Measurements from ENCODE around the gene PTCRA. TPM values are rescaled to one million over a fixed set of nuclear protein-coding genes. Genes with fewer than 3 reads are reported as not detected.

PTCRA gene
- total and polyA plus RNA-seq, 3 donors from 2014 or later, result 0.56 TPM; not detected in 2

- H3K36me3 ChIP-seq (ENCODE audit: low read depth, missing control alignments), result no peaks in the 10 kb centered on the region
- DNase-seq, result no peak
- H3K27me3 ChIP-seq, result no peaks in the 10 kb centered on the region
- intact Hi-C loops (cut with DNase I; ENCODE audit: low total_unique reads), result no loop called here
- no peak overlapping the region for H3K4me3 ChIP-seq
- no peaks in the 10 kb centered on the region for H3K9me3 ChIP-seq
- 85 to 94% methylated on average over 7 of the region's 7 CpGs for WGBS, 2 donors
- H3K4me1 ChIP-seq, result peaks cover 18% of the 10 kb centered on the region
- H3K27ac ChIP-seq, result no peak overlapping the region
- TF ChIP-seq, protein P1, sequence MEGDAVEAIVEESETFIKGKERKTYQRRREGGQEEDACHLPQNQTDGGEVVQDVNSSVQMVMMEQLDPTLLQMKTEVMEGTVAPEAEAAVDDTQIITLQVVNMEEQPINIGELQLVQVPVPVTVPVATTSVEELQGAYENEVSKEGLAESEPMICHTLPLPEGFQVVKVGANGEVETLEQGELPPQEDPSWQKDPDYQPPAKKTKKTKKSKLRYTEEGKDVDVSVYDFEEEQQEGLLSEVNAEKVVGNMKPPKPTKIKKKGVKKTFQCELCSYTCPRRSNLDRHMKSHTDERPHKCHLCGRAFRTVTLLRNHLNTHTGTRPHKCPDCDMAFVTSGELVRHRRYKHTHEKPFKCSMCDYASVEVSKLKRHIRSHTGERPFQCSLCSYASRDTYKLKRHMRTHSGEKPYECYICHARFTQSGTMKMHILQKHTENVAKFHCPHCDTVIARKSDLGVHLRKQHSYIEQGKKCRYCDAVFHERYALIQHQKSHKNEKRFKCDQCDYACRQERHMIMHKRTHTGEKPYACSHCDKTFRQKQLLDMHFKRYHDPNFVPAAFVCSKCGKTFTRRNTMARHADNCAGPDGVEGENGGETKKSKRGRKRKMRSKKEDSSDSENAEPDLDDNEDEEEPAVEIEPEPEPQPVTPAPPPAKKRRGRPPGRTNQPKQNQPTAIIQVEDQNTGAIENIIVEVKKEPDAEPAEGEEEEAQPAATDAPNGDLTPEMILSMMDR (IDR thresholded peaks at IDR 0.05), result no peak
- TF ChIP-seq POLR2A (IDR thresholded peaks at IDR 0.05), result no peak
Observed at GRCh38 chr6:42935322-42935721, 19.5 kb downstream of the PTCRA start.

- H3K4me1 ChIP-seq, result peaks cover 7% of the 10 kb centered on the region
- H3K4me3 ChIP-seq, result no peak overlapping the region
- no peak overlapping the region for H3K27ac ChIP-seq
- no peaks in the 10 kb centered on the region for H3K36me3 ChIP-seq (ENCODE audit: low read depth, missing control alignments)
- TF ChIP-seq POLR2A (IDR thresholded peaks at IDR 0.05), result no peak
- TF ChIP-seq, protein P1 (IDR thresholded peaks at IDR 0.05), result no peak
- intact Hi-C loops (cut with DNase I; ENCODE audit: low total_unique reads), result no loop called here
- WGBS, 2 donors, result 91 to 95% methylated on average over 11 of the region's 11 CpGs
- DNase-seq, result no peak
- no peaks in the 10 kb centered on the region for H3K9me3 ChIP-seq
- H3K27me3 ChIP-seq, result no peaks in the 10 kb centered on the region
Observed at GRCh38 chr6:42936398-42936797, 20.5 kb downstream of the PTCRA start.

DNA sequence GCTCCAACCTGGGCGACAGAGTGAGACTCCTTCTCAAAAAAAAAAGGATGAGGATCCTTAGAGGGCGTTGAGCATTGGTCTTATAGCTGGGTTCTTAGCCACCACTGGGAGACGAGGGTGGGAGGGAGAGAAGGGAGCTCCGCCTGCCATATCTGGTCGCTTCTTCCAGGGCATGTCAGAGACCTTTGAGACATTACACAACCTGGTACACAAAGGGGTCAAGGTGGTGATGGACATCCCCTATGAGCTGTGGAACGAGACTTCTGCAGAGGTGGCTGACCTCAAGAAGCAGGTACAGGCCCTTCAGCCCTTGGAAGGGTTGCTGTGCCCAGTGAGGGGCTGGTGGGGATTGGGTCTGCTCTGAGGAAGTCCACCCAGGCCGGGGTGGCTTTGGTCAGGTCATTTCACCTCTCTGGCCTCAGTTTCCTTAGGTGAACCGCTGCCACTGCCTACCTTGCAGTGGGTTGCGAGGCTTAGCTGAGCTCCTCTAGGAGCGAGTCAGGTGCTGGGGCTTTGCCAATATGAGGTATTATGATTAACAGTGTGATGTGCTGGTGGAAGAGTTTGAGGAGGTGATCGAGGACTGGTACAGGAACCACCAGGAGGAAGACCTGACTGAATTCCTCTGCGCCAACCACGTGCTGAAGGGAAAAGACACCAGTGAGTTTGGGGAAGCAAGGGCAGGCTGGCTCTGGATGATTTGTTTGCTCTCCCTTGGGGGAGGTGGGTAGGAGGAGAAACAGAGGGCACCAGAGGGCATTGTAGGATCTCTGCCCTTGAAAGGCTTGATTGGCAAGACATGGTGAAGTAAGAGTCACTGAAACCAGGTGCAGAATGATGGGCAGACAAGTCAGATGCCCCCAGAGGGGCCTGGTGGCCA is 21.9 kb downstream of the PTCRA start:
- Histone ChIP-seq H3K27ac (no peak overlapping the region), H3K36me3 (ENCODE audit: low read depth, missing control alignments) (no peaks in the 10 kb centered on the region), H3K4me3 (no peak overlapping the region), H3K27me3 (no peaks in the 10 kb centered on the region), H3K4me1 (peaks cover 5% of the 10 kb centered on the region), H3K9me3 (no peaks in the 10 kb centered on the region)
- intact Hi-C loops (cut with DNase I; ENCODE audit: low total_unique reads), result no loop called here
- WGBS, 2 donors, result 87 to 89% methylated on average over 9 to 13 of the region's 13 CpGs
- TF ChIP-seq, protein P1 (IDR thresholded peaks at IDR 0.05), result no peak
- TF ChIP-seq POLR2A (IDR thresholded peaks at IDR 0.05), result no peak
- no peak for DNase-seq

- no peaks in the 10 kb centered on the region for H3K27me3 ChIP-seq
- TF ChIP-seq, protein P1 (IDR thresholded peaks at IDR 0.05), result no peak
- no peak overlapping the region for H3K27ac ChIP-seq
- H3K4me1 ChIP-seq, result peaks cover 5% of the 10 kb centered on the region
- H3K9me3 ChIP-seq, result no peaks in the 10 kb centered on the region
- intact Hi-C loops (cut with DNase I; ENCODE audit: low total_unique reads), result no loop called here
- DNase-seq, result no peak
- no peaks in the 10 kb centered on the region for H3K36me3 ChIP-seq (ENCODE audit: low read depth, missing control alignments)
- H3K4me3 ChIP-seq, result no peak overlapping the region
- WGBS, 2 donors, result 64 to 66% methylated on average over 3 to 4 of the region's 5 CpGs
Observed at GRCh38 chr6:42938428-42938796, 22.6 kb downstream of the PTCRA start.
